ENCODE data around the gene DBNDD1.
"Not testable (repeated sequence)": the region's sequence is repeated elsewhere in the genome, so short reads cannot be mapped to it uniquely, and the experiment has no call there.

DBNDD1 gene

GRCh38 chr16:90011908-90012501 lies 7.3 kb downstream of the DBNDD1 start:
- DNase-seq (ENCODE audit: low spot score): no peak

- no peak for DNase-seq (ENCODE audit: low spot score)
Measured at GRCh38 chr16:90011508-90011819, 7.8 kb downstream of the DBNDD1 start.

- DNase-seq (ENCODE audit: low spot score): no peak
Measured at GRCh38 chr16:90010676-90011507, 8.4 kb downstream of the DBNDD1 start.

- DNase-seq (ENCODE audit: low spot score): no peak
Measured at GRCh38 chr16:90009172-90009899, 9.9 kb downstream of the DBNDD1 start.

GRCh38 chr16:90008708-90009145 lies 10.5 kb downstream of the DBNDD1 start:
- no peak for DNase-seq (ENCODE audit: low spot score)

GRCh38 chr16:90007635-90008234 lies 11.5 kb downstream of the DBNDD1 start:
- DNase-seq (ENCODE audit: low spot score): not testable (repeated sequence)

GRCh38 chr16:90007015-90007414 lies 12.2 kb downstream of the DBNDD1 start:
- no peak for DNase-seq (ENCODE audit: low spot score)

- DNase-seq (ENCODE audit: low spot score): no peak
Measured at GRCh38 chr16:90005956-90006663, 13.1 kb downstream of the DBNDD1 start.

- DNase-seq (ENCODE audit: low spot score): no peak
Measured at GRCh38 chr16:90004577-90004976, 14.7 kb downstream of the DBNDD1 start.

GRCh38 chr16:90002759-90003158 lies 16.5 kb downstream of the DBNDD1 start:
- DNase-seq (ENCODE audit: low spot score): no peak

- no peak for DNase-seq (ENCODE audit: low spot score)
Measured at GRCh38 chr16:90001761-90002503, 17.3 kb downstream of the DBNDD1 start.

GRCh38 chr16:90000733-90001427 lies 18.4 kb downstream of the DBNDD1 start:
- DNase-seq (ENCODE audit: low spot score): no peak

GRCh38 chr16:89999831-90000574 lies 19.3 kb downstream of the DBNDD1 start:
- DNase-seq (ENCODE audit: low spot score): no peak

GRCh38 chr16:89996178-89996489 lies 23.1 kb downstream of the DBNDD1 start:
- no peak for DNase-seq (ENCODE audit: low spot score)

- DNase-seq (ENCODE audit: low spot score): peak; percentile 35
Measured at GRCh38 chr16:89995475-89996177, 23.6 kb downstream of the DBNDD1 start.

GRCh38 chr16:89994721-89995474 lies 24.4 kb downstream of the DBNDD1 start:
- DNase-seq (ENCODE audit: low spot score): not testable (repeated sequence)

- DNase-seq (ENCODE audit: low spot score): no peak
Measured at GRCh38 chr16:89994389-89994720, 24.9 kb downstream of the DBNDD1 start.

- no peak for DNase-seq (ENCODE audit: low spot score)
Measured at GRCh38 chr16:89993971-89994370, 25.3 kb downstream of the DBNDD1 start.

GRCh38 chr16:89993377-89993776 lies 25.9 kb downstream of the DBNDD1 start:
- no peak for DNase-seq (ENCODE audit: low spot score)

All from AG08396 (cell line).